GM18868 (cell line): Measurements from ENCODE around the gene AP2B1.

Experiments used
- ATAC-seq: cut with Tn5 transposase; IDR thresholded peaks from one replicate; pipeline ENCODE4 v1.9.1; 2021; ENCODE audit warnings: mild to moderate bottlenecking, moderate library complexity; ENCODE audit not compliant: unreplicated experiment

The AP2B1 gene

GRCh38 chr17:35621768-35622167, 34.6 kb downstream of the AP2B1 start:
- ATAC-seq: no peak

GRCh38 chr17:35627417-35627816, 40.3 kb downstream of the AP2B1 start:
- ATAC-seq: no peak

- no peak for ATAC-seq
Measured at GRCh38 chr17:35630530-35631148, 43.5 kb downstream of the AP2B1 start.

- no peak for ATAC-seq
Measured at GRCh38 chr17:35641032-35641431, 53.9 kb downstream of the AP2B1 start.

GRCh38 chr17:35645923-35646322, 58.8 kb downstream of the AP2B1 start:
- no peak for ATAC-seq

GRCh38 chr17:35651467-35651866, 64.3 kb downstream of the AP2B1 start:
- ATAC-seq: no peak

GRCh38 chr17:35653619-35654361, 66.7 kb downstream of the AP2B1 start:
- no peak for ATAC-seq

GRCh38 chr17:35655303-35655702, 68.2 kb downstream of the AP2B1 start:
- ATAC-seq: no peak

- no peak for ATAC-seq
Measured at GRCh38 chr17:35660902-35661301, 73.8 kb downstream of the AP2B1 start.

GRCh38 chr17:35664685-35665084, 77.6 kb downstream of the AP2B1 start:
- ATAC-seq: no peak

- ATAC-seq: no peak
Measured at GRCh38 chr17:35665662-35666061, 78.5 kb downstream of the AP2B1 start.

GRCh38 chr17:35666070-35666469, 78.9 kb downstream of the AP2B1 start:
- no peak for ATAC-seq

GRCh38 chr17:35666967-35667532, 79.9 kb downstream of the AP2B1 start:
- ATAC-seq: no peak

GRCh38 chr17:35668802-35669201, 81.7 kb downstream of the AP2B1 start:
- ATAC-seq: no peak

- ATAC-seq: no peak
Measured at GRCh38 chr17:35674552-35674951, 87.4 kb downstream of the AP2B1 start.

- no peak for ATAC-seq
Measured at GRCh38 chr17:35676441-35676840, 89.3 kb downstream of the AP2B1 start.

- no peak for ATAC-seq
Measured at GRCh38 chr17:35679007-35679682, 92.0 kb downstream of the AP2B1 start.

- no peak for ATAC-seq
Measured at GRCh38 chr17:35683591-35683990, 96.5 kb downstream of the AP2B1 start.

GRCh38 chr17:35684055-35684802, 97.1 kb downstream of the AP2B1 start:
- no peak for ATAC-seq

GRCh38 chr17:35692512-35693210, 105.5 kb downstream of the AP2B1 start:
- ATAC-seq: no peak
